Chondrocyte (in vitro differentiated cells): ENCODE measurements around the gene SDCBP2. TPM values are rescaled to one million over a fixed set of nuclear protein-coding genes. Genes with fewer than 3 reads are reported as not detected.

Source experiments
- DNase-seq: peaks from one replicate; pipeline ENCODE4 v3.0.0; 2021; ENCODE audit warnings: mixed read lengths, low spot score
- H3K27ac Mint-ChIP-seq: one replicate; pipeline ENCODE4 v1.8.0; 2021; ENCODE audit warnings: mild to moderate bottlenecking, moderate library complexity, mixed read lengths; ENCODE audit not compliant: unreplicated experiment
- H3K27me3 Mint-ChIP-seq: 2 replicates; pipeline ENCODE4 v1.8.0; 2021; ENCODE audit warnings: low read depth, mixed read lengths
- H3K36me3 Mint-ChIP-seq: 2 replicates; pipeline ENCODE4 v1.8.0; 2021; ENCODE audit warnings: low read depth, mixed read lengths
- H3K4me1 Mint-ChIP-seq: 2 replicates; pipeline ENCODE4 v1.8.0; 2021; ENCODE audit warnings: low read depth, mild to moderate bottlenecking, mixed read lengths
- H3K4me3 Mint-ChIP-seq: one replicate; pipeline ENCODE4 v1.8.0; 2021; ENCODE audit warnings: mild to moderate bottlenecking, moderate library complexity, mixed read lengths; ENCODE audit not compliant: unreplicated experiment
- H3K9me3 Mint-ChIP-seq: 2 replicates; pipeline ENCODE4 v1.8.0; 2021; ENCODE audit warnings: low read depth, mixed read lengths
- CTCF ChIP-seq: fragments of 200-600 bp; sonication (generic); IDR thresholded peaks from 2 replicates; pipeline ENCODE4 v1.5.0; 2021; ENCODE audit warnings: antibody characterized with exemption, mild to moderate bottlenecking, moderate library complexity
- total RNA-seq: library from RNA; stranded (reverse); gene quantifications from 3 replicates; pipeline ENCODE4 v1.2.1, GENCODE V29; 2021

SDCBP2 gene
- total RNA-seq, 1 donor from 2014 or later, result 2.3 TPM

- Mint-ChIP-seq H3K4me3 (no peak overlapping the region), H3K27me3 (no peaks in the 10 kb centered on the region), H3K36me3 (peaks cover 3% of the 10 kb centered on the region), H3K27ac (peak overlapping the region; percentile 81), H3K9me3 (no peaks in the 10 kb centered on the region), H3K4me1 (peaks cover 60% of the 10 kb centered on the region)
- no peak for TF ChIP-seq CTCF
- DNase-seq, result no peak
These were observed 47.1 kb upstream of the SDCBP2 start for GRCh38 chr20:1376007-1376406.

GRCh38 chr20:1375515-1375914 lies 46.6 kb upstream of the SDCBP2 start:
- H3K4me1 Mint-ChIP-seq, result peaks cover 63% of the 10 kb centered on the region
- no peak for DNase-seq
- no peak for TF ChIP-seq CTCF
- H3K36me3 Mint-ChIP-seq, result peaks cover 3% of the 10 kb centered on the region
- no peaks in the 10 kb centered on the region for H3K9me3 Mint-ChIP-seq
- peak overlapping the region; percentile 81 for H3K27ac Mint-ChIP-seq
- H3K27me3 Mint-ChIP-seq, result no peaks in the 10 kb centered on the region
- no peak overlapping the region for H3K4me3 Mint-ChIP-seq

GRCh38 chr20:1374246-1374645 lies 45.3 kb upstream of the SDCBP2 start:
- peaks cover 62% of the 10 kb centered on the region for H3K4me1 Mint-ChIP-seq
- no peak overlapping the region for H3K4me3 Mint-ChIP-seq
- peaks cover 5% of the 10 kb centered on the region for H3K36me3 Mint-ChIP-seq
- no peaks in the 10 kb centered on the region for H3K9me3 Mint-ChIP-seq
- DNase-seq, result no peak
- H3K27ac Mint-ChIP-seq, result no peak overlapping the region
- TF ChIP-seq CTCF, result no peak
- no peaks in the 10 kb centered on the region for H3K27me3 Mint-ChIP-seq

GRCh38 chr20:1373614-1374013 lies 44.7 kb upstream of the SDCBP2 start:
- peaks cover 6% of the 10 kb centered on the region for H3K36me3 Mint-ChIP-seq
- no peaks in the 10 kb centered on the region for H3K27me3 Mint-ChIP-seq
- no peak overlapping the region for H3K27ac Mint-ChIP-seq
- no peaks in the 10 kb centered on the region for H3K9me3 Mint-ChIP-seq
- TF ChIP-seq CTCF, result no peak
- DNase-seq, result no peak
- H3K4me3 Mint-ChIP-seq, result no peak overlapping the region
- H3K4me1 Mint-ChIP-seq, result peaks cover 64% of the 10 kb centered on the region

GRCh38 chr20:1373036-1373435 lies 44.1 kb upstream of the SDCBP2 start:
- H3K4me1 Mint-ChIP-seq, result peaks cover 67% of the 10 kb centered on the region
- no peak for TF ChIP-seq CTCF
- H3K36me3 Mint-ChIP-seq, result peaks cover 6% of the 10 kb centered on the region
- no peak for DNase-seq
- H3K4me3 Mint-ChIP-seq, result no peak overlapping the region
- no peak overlapping the region for H3K27ac Mint-ChIP-seq
- no peaks in the 10 kb centered on the region for H3K27me3 Mint-ChIP-seq
- no peaks in the 10 kb centered on the region for H3K9me3 Mint-ChIP-seq
